RWPE1 (cell line): ENCODE data around the gene OLFM1.

Experiments used
- CTCF ChIA-PET: fragments of 350-600 bp; sonication (Branson Sonifier 250); formaldehyde crosslinking; extraction: SDS; loops from one replicate; lab custom pipeline; 2021; lab: Yijun Ruan, JAX
- POLR2A ChIA-PET: fragments of 400-600 bp; formaldehyde crosslinking; extraction: SDS; loops from one replicate; lab custom pipeline; 2020; ENCODE audit warnings: antibody characterized with exemption; ENCODE audit not compliant: low non-redundant PET; lab: Yijun Ruan, JAX
- DNase-seq: peaks from one replicate; pipeline ENCODE4 v3.0.0; 2012; ENCODE audit warnings: low spot score
- H3K27ac ChIP-seq: fragments of 450-650 bp; 2 replicates; pipeline ENCODE4 v1.5.1; 2017
- TF ChIP-seq, protein P1 (sequence below): fragments of 450-650 bp; conservative IDR thresholded peaks from 2 replicates; pipeline ENCODE4 v1.5.1; 2017; ENCODE audit warnings: low read depth, mild to moderate bottlenecking

Gene OLFM1

DNA sequence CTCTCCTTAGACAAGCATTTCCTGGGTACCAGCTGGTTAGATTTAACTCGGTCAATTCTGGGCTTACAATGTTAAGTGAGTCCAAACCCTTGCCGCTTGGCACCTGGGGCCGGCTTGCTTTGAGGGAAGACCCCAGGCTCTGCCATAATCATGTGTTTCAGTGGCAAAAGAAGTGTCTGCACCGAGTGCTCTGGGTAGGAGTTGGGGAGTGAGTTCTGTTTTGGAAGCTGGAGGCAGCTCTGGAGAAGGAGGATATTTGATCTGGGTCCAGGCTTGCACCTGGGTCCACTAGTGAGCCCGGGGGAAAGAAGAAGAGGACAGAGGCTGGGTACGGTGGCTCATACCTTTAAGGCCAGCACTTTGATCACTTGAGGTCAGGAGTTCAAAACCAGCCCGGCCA, 8.4 kb upstream of the OLFM1 start:
- TF ChIP-seq, protein P1, sequence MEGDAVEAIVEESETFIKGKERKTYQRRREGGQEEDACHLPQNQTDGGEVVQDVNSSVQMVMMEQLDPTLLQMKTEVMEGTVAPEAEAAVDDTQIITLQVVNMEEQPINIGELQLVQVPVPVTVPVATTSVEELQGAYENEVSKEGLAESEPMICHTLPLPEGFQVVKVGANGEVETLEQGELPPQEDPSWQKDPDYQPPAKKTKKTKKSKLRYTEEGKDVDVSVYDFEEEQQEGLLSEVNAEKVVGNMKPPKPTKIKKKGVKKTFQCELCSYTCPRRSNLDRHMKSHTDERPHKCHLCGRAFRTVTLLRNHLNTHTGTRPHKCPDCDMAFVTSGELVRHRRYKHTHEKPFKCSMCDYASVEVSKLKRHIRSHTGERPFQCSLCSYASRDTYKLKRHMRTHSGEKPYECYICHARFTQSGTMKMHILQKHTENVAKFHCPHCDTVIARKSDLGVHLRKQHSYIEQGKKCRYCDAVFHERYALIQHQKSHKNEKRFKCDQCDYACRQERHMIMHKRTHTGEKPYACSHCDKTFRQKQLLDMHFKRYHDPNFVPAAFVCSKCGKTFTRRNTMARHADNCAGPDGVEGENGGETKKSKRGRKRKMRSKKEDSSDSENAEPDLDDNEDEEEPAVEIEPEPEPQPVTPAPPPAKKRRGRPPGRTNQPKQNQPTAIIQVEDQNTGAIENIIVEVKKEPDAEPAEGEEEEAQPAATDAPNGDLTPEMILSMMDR: no peak
- DNase-seq: no peak
- H3K27ac ChIP-seq: no peak overlapping the region
- POLR2A ChIA-PET: no interaction called here
- CTCF ChIA-PET: interaction anchor here (0.6 to 1.4 kb wide), 3 partner anchors 8 to 340 kb away, joined by 3 to 4 read pairs (median 4); no protein-coding TSS in a partner anchor

DNA sequence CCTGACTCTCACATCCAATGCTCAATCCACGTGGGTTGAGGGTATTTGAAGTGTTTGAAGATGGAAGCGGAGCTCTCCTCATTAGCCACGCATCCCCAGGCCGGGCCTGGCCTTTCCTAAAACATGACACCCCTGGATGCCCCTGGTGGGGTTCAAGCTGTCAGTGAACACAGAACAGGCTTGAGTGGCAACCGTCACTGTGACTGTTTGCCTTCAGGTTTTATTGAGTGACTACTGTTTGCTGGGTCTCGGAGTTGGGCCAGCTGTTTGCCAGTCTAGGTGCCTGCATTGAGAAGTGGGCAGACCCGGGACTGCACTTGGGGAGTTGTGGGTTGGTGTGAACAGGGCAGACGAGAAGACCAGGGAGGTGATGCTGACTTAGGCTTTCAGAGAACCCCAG, 7.8 kb upstream of the OLFM1 start:
- H3K27ac ChIP-seq: no peak overlapping the region
- DNase-seq: no peak
- ChIA-PET CTCF (interaction anchor here (0.6 to 1.4 kb wide), 2 partner anchors 279 to 338 kb away, joined by 4 read pairs; no protein-coding TSS in a partner anchor), POLR2A (no interaction called here)
- TF ChIP-seq, protein P1: no peak

DNA sequence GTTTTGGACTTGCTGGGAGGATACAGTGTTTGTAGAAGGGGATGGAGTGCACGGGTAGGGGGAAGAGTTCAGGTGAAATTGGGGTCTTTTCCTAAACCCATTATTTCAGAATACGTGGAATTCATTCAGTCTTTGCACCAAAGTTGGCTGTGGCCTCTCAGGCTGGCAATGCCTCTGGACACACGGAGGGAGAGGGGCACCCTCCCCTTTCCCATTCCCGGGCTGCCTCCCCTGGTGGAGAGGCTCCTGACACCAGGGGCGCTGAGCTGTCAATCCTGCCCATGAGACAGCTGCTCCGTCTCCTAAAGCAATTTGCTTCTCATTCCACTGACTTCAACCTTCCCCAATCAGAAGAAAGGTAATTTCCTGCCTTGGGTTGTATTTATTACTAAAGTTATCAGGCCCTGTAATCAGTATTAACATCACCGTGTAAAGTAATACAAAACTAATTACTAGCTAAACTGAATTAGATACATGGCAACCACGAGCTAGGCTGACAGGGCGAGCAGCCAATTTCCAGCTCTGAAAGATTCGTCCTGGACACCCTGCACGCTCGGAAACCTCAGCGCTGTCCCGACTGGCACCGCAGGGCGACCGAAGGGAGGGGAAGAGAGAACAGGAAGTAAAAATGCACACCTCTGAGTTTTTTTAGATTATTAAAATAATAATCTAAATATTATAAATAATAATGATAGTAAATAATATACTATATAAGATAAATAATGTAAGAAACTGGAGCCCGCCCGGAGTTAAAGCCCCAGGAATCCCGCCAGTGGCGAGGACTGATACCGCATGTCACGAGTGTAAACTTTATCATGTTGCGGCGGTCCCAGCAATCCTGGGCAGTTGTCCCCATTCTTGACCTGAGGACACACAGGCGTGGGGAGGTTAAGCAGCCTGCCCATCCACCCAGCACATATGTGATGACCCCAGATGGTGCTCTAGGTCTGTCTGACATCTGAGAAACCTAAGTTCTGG, 6.9 kb upstream of the OLFM1 start:
- no peak overlapping the region for H3K27ac ChIP-seq
- DNase-seq: no peak
- TF ChIP-seq, protein P1: no peak
- ChIA-PET POLR2A (no interaction called here), CTCF (interaction anchor here (0.6 to 1.1 kb wide), 3 partner anchors 40 to 333 kb away, joined by 3 to 5 read pairs (median 4); no protein-coding TSS in a partner anchor)

DNA sequence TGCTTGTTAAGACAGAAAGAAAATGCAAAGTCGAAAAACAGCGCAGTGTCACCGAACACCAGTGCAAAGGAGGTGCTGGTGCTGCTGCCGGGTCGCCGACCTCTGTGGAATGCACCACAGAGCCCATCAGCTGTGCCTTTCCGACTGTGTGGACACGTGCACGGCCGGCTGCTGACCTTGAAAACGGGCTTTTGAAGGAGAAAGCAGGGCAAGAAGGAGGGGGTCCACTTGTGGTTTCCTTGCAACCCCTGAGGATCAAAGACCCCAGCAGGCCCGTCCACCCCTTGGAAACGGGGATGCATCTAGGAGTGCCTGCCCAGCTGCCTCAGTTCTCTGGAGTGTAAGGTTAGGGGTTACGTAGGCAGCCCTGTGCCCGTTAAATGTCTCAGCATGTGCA, 6.2 kb upstream of the OLFM1 start:
- CTCF ChIA-PET: no interaction called here
- TF ChIP-seq, protein P1: no peak
- no peak overlapping the region for H3K27ac ChIP-seq
- POLR2A ChIA-PET: no interaction called here
- DNase-seq: no peak

DNA sequence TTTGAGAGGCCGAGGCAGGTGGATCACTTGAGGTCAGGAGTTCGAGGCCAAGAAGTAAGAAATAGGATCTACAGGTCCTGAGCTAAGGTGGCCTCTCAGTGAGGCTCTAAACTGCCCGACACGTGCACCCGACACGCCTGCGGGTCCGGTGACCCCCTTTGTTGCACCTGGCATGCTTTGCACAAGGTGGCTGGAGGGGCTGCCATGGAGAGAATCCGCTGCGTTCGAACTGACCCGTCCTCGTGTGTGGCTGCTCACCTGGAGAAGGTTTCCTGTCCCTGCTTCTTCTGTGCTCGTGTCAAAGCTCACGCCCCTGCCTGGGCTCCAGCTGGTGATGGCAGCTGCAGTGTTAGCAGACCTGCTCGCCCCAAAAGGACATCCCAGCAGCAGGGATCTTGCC, 5.7 kb upstream of the OLFM1 start:
- CTCF ChIA-PET: no interaction called here
- no peak overlapping the region for H3K27ac ChIP-seq
- POLR2A ChIA-PET: no interaction called here
- TF ChIP-seq, protein P1: no peak
- no peak for DNase-seq

DNA sequence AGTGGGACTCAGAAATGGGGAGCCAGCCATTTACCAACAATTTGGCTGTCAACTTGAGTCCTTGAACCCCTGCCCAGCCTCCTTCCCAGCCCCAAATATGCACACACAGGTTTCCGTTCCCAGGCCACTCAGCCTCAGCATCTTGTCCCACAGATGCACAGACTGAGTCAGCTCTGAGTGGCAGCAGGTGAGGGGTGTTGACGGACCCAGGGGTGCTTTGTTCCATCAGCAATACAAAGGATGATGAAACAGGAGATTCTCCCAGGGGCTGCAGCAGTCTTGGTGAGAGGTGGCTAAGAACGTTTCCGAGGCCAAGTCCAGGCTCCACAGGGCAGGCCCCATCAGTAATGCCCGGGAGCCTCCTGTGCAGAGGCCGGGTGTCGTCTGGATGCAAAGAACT, 4.9 kb upstream of the OLFM1 start:
- POLR2A ChIA-PET: no interaction called here
- no peak overlapping the region for H3K27ac ChIP-seq
- DNase-seq: no peak
- CTCF ChIA-PET: interaction anchor here (0.7 to 1.6 kb wide), 2 partner anchors 26 to 330 kb away, joined by 5 to 16 read pairs; no protein-coding TSS in a partner anchor
- TF ChIP-seq, protein P1: no peak
